Astrocyte of the spinal cord (primary cell): ENCODE data around the gene ZNF711.

Source experiments
- DNase-seq: peaks from one replicate; pipeline ENCODE4 v3.0.0; 2011; ENCODE audit warnings: low read depth, low spot score
- H3K4me3 ChIP-seq: 2 replicates; pipeline ENCODE4 v1.5.1; 2011; ENCODE audit warnings: low read depth, mild to moderate bottlenecking, low read length, moderate library complexity
- in situ Hi-C: cut with HindIII; loops from 2 replicates; pipeline ENCODE4 v1.10.0; 2017; ENCODE audit warnings: low sequenced_read_pairs
- TF ChIP-seq, protein P1 (sequence below): IDR thresholded peaks from 2 replicates; pipeline ENCODE4 v1.5.1; 2012; ENCODE audit warnings: low read depth, mild to moderate bottlenecking, low read length, inconsistent platforms

The ZNF711 gene

GRCh38 chrX:85243761-85244449, at the start of gene ZNF711, which contains the start of gene SATL1:
Gene ZNF711 (plus strand): TSS chrX:85243991. CDS start chrX:85247573, 3,582 bp downstream.
Gene SATL1 (minus strand): TSS chrX:85243779. CDS start chrX:85108968, 134,811 bp downstream.
- TF ChIP-seq, protein P1, sequence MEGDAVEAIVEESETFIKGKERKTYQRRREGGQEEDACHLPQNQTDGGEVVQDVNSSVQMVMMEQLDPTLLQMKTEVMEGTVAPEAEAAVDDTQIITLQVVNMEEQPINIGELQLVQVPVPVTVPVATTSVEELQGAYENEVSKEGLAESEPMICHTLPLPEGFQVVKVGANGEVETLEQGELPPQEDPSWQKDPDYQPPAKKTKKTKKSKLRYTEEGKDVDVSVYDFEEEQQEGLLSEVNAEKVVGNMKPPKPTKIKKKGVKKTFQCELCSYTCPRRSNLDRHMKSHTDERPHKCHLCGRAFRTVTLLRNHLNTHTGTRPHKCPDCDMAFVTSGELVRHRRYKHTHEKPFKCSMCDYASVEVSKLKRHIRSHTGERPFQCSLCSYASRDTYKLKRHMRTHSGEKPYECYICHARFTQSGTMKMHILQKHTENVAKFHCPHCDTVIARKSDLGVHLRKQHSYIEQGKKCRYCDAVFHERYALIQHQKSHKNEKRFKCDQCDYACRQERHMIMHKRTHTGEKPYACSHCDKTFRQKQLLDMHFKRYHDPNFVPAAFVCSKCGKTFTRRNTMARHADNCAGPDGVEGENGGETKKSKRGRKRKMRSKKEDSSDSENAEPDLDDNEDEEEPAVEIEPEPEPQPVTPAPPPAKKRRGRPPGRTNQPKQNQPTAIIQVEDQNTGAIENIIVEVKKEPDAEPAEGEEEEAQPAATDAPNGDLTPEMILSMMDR: no peak

DNA sequence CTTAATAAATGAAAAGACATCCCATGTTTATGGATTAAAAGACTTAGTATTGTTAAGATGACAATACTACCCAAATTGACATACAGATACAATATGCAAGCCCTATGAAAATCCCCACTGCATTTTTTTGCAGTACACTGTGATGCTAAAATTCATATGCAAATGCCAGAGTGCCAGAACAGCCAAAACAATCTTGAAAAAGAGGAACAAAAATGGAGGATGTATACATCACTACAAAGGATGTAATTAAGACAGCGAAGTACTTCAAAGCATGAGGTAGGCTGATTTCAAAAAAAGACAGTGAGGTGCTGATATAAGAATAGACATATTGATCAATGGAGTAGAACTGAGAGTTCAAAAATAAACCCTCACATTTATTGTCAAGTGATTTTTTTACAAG, 47.5 kb upstream of the ZNF711 start:
- in situ Hi-C loops: no loop called here
- H3K4me3 ChIP-seq: no peak overlapping the region
- no peak for DNase-seq
- TF ChIP-seq, protein P1: no peak

More at GRCh38 chrX:85243761-85244449, at the start of gene ZNF711, which contains the start of gene SATL1:
- peak; percentile 76 for DNase-seq
- peak within 1 kb of the TSS; percentile 75 for H3K4me3 ChIP-seq
- in situ Hi-C loops: no loop called here

DNA sequence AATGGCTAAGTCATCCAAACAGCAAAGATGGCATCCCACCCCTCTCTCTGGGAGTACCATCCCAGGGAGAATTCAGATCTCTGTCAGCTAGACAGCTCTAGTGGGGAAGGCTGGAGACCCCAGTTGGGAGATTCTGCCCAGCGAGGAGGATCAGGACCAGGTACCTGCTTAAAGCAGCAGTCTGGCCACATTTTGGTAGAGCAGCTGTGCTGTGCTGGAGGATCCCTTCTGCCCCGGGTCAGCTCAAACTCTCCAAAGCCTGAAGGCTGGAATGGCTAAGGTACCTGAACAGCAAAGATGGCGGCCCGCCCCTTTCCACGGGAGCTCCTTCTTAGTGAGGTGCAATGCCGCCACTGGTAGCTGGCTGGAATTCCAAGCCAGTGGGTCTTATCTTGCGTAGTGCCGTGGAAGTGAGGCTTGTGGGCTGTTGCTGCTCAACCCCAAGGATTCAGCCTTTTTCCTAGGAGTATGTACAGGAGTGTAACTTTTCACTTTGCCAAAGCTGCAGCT, 40.3 kb upstream of the ZNF711 start:
- in situ Hi-C loops: no loop called here
- TF ChIP-seq, protein P1: no peak

DNA sequence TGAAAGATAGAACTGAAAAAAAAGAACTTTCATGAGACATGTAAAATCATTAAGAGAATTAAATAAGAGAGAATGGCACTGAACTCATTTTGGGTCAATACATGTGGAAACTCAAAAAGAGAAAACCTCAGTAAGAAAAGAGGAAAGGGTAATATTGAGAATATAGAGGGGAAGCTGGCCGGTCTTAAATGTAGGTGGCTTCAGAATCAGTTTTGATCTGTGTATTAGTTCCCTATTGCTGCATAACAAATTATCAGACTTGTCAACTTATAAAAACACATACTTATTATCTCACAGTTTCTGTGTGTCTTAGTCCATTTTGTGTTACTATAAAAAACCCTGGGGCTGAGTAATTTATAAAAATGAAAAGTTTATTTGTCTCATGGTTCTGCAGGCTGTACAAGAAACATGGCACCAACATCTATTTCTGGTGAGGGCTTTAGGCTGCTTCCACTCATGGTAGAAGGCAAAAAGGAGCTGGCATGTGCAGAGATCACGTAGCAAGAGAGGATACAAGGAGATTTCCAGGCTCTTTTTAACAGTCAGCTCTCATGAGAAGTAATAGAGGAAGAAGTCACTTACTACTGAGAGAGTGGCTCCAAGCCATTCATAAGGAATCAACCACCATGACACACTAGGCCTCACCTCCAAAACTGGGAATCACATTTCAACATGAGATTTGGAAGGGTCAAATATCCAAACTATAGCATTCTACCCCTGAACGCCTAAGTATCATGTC, 29.8 kb upstream of the ZNF711 start:
- TF ChIP-seq, protein P1: no peak
- in situ Hi-C loops: no loop called here
- DNase-seq: no peak
- H3K4me3 ChIP-seq: no peak overlapping the region

More for the DNA sequence above, 40.3 kb upstream of the ZNF711 start:
- DNase-seq: no peak
- H3K4me3 ChIP-seq: no peak overlapping the region

GRCh38 chrX:85215946-85216345, 27.8 kb upstream of the ZNF711 start:
- no peak for DNase-seq
- in situ Hi-C loops: no loop called here
- TF ChIP-seq, protein P1: no peak
- no peak overlapping the region for H3K4me3 ChIP-seq

- in situ Hi-C loops: no loop called here
- no peak overlapping the region for H3K4me3 ChIP-seq
- no peak for DNase-seq
- TF ChIP-seq, protein P1: no peak
These were observed 22.4 kb upstream of the ZNF711 start for GRCh38 chrX:85221361-85221760.
